PFSK-1 (cell line): Measurements from ENCODE around the gene TGFBR1.

ENCODE experiments used
- FOXP2 ChIP-seq: optimal IDR thresholded peaks from 2 replicates; pipeline ENCODE3; 2011; ENCODE audit warnings: borderline replicate concordance, control low read depth, inconsistent platforms; ENCODE audit not compliant: insufficient read depth; ENCODE audit errors: extremely low read length, extremely low read depth
- POLR2AphosphoS5 ChIP-seq: IDR thresholded peaks from 2 replicates; pipeline ENCODE4 v1.6.1; 2012; ENCODE audit warnings: low read depth, mild to moderate bottlenecking, control low read depth, low read length, moderate library complexity
- REST ChIP-seq, 2 experiments: IDR thresholded peaks; 2 replicates each; pipeline versions ENCODE4 v1.6.1 to v1.8.0; 2011 to 2012; ENCODE audit warnings: low read depth in 2 of 2, low read length in 2 of 2, control low read depth in 1 of 2, inconsistent platforms in 1 of 2, mild to moderate bottlenecking in 1 of 2, moderate library complexity in 1 of 2; ENCODE audit not compliant: insufficient read depth in 1 of 2
- SIN3A ChIP-seq: IDR thresholded peaks from 2 replicates; pipeline ENCODE4 v1.6.1; 2012; ENCODE audit warnings: mild to moderate bottlenecking, low read length, moderate library complexity, borderline replicate concordance; ENCODE audit not compliant: insufficient read depth
- TAF1 ChIP-seq: IDR thresholded peaks from 2 replicates; pipeline ENCODE4 v1.6.1; 2012; ENCODE audit warnings: low read length, control low read depth, borderline replicate concordance; ENCODE audit not compliant: insufficient read depth

GRCh38 chr9:99180662-99181061 lies 75.7 kb downstream of the TGFBR1 start:
- TF ChIP-seq POLR2AphosphoS5 (no peak), REST (IDR thresholded peaks at IDR 0.05; ENCODE audit: insufficient read depth in 1 of 2, low read depth in 2 of 2, low read length in 2 of 2) (no peak), TAF1 (no peak), FOXP2 (no peak), SIN3A (no peak)
